Measurements from ENCODE around the gene SLC45A3.
A peak's percentile ranks its signal among the peaks of the same experiment; 100 is the strongest.
"Not testable (repeated sequence)": the region's sequence is repeated elsewhere in the genome, so short reads cannot be mapped to it uniquely, and the experiment has no call there.

SLC45A3 gene

DNA sequence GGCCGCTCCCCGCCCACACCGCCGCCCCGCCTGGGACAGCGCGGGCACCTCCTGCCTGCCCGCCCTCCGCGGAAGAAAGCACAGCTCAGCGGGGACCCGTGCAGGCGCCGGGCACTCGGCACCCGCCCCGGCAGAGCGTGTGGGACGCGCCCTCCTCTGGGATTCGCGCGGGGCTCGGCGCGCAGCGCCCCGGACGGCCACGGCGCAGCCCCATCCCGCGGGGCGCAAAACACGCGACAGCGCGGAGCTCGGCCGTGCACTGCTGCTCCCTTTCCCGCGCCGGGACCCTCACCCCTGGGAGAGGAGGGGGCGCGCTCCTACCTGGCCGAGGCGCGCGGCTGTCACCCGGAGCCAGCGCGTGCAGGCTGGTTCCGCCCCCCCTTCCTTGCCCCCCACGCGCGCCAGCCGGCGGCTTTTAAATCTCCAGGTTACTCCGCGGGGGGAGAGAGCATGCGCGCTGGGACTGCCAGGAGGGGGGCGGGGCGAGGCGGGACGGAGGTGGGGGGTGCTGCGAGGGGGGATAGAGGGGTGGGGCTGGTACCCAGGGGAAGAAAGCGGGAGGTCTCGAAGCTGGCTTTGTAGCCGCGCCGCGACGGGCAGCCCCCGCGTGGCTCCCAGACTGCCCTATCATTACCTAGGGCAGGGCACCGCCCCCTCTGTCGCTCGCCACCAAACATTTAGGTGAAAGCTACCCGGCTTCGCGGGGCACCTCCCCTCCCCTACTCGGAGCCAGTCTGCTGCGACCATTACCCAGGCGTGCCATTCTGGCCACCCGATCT is at the start of gene SLC45A3:
Gene SLC45A3, minus strand, starts transcription at position 437 of the 779 bp plus-strand sequence. CDS start 15,853 bp downstream, outside the sequence.
- no peak for DNase-seq (ENCODE audit: low read depth in 2 of 2)

DNA sequence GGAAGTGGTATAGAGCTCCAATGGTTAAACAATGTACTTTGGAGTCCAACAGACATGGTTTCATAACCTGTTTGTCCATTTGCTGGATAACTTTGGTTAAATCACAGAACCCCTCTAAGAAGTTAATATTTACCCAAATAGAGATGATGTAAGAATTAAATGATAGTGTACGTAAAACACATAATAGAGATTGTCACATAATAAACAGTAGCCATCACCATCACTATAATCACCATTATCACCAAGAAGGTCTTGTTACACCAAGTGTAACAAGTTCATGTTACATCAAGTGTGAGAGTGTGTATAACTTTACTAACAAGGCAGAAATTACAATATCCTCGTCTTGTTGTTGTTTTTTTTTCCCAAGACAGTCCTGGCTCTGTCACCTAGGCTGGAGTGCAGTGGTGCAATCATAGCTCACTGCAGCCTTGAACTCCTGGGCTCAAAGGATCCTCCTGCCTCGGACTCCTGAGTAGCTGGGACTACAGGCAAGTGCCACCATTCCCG is 46.4 kb upstream of the SLC45A3 start:
- DNase-seq (ENCODE audit: low read depth in 2 of 2) = no peak

- no peak for DNase-seq (ENCODE audit: low read depth in 2 of 2)
Observed at GRCh38 chr1:205725514-205725913, 45.2 kb upstream of the SLC45A3 start.

DNA sequence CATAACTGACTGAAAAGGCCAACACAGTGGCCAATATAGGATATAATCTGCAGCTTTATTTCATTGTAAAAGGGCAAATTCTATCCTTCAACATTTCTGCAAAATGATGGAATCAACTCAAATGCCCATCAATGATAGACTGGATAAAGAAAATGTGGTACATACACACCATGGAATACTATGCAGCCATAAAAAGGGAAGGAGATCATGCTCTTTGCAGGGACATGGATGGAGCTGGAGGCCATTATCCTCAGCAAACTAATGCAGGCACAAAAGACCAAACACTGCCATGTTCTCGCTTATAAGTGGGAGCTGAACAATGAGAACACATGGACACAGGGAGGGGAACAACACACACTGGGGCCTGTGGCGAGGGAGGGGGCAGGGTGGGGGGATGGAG is 40.4 kb upstream of the SLC45A3 start:
- DNase-seq (ENCODE audit: low read depth in 2 of 2) = not testable (repeated sequence)

DNA sequence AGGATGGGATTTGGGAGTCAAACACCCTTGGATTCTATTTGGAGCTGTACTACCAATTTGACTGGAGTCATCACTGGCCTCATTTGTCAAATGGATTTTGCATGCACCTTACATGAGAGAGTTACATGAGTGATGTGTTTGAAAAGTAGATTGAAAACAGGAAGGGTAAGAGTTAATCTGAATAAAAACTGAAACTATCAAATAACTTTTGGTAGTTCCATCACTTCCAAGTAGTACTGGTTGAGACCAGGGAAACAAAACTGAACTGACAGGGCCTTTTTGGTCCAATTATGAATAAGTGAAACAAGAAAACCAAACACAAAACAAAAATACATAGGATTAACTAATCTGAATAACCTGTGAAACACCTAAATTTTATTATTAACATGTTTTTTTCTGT is 39.5 kb upstream of the SLC45A3 start:
- DNase-seq (ENCODE audit: low read depth in 2 of 2) = no peak

DNA sequence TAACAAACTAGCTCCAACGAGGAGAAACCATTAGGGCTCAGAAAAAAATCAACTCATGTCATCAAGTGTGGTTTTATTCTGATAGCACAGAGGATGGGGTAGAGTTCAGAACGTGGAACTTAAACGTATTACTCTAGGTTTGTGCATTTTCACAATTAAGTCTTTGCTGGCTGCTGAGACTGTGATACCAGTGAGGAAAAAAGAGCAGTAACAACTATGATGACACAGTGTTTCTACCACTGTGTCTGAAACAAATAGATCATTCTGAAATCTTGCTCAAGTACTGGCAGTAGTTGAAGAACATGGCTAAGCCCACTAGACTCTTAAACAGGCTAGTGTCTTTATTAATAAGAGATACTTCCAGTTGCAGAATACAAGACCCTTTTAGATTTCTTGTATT is 38.7 kb upstream of the SLC45A3 start:
- no peak for DNase-seq (ENCODE audit: low read depth in 2 of 2)

DNA sequence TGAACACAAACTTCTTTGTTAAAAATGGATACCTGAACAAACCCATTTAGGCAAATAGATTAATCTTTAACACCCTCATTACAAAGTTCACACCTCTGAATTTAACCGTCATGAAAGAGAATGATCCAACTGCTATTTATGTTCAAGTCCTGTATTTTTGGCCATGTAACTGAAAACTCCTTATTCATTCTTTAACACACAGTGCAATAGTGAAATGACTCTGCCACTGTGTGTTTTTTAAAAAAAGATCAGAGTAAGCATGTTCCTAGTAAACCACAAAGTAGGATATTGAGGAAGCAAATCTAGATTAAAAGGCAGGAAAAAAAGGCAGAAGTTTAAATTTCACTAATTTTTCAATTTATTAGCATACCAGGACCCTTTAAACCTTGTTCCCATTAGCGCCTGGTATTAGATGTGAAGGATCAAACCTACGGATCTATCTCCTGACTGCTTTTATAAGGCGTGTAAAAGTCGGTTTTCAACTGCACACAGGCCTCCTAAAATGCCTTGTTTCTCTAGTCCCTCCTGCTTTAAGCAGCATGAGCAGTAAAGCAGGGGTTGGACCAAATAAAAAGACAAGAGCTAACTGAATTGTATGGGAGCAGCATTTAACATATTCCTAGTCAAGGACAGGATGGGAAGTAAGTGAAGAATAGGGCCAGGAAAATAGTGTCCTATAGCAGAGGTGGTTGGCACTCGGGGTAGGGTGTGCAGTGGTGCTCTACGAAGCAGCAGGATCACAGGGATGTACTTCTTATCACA is 36.2 kb upstream of the SLC45A3 start:
- DNase-seq (ENCODE audit: low read depth in 2 of 2) = no peak

DNA sequence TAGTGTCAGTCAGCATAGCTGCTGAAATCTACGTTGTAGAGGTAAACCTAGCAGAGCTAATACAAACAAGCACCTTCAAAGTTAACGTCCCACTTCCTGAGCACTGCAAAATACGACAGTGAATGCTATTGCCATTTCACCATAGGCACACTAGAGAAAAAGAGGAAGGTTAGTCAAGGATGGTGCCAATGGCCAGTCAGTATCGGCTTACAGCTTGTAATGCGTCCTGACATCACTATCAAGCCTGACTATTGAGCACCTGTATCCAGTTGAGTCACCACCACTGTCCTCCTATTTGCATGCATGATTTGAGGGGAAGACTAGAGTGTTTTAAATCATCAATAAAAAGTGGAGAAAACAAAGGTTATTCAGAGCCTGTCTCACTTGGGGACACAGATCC is 35.3 kb upstream of the SLC45A3 start:
- no peak for DNase-seq (ENCODE audit: low read depth in 2 of 2)

- no peak for DNase-seq (ENCODE audit: low read depth in 2 of 2)
Observed at GRCh38 chr1:205714906-205715246, 34.6 kb upstream of the SLC45A3 start.

- DNase-seq (ENCODE audit: low read depth in 2 of 2) = no peak
Observed at GRCh38 chr1:205714190-205714905, 34.0 kb upstream of the SLC45A3 start.

GRCh38 chr1:205711105-205712048 is 31.1 kb upstream of the SLC45A3 start:
- DNase-seq (ENCODE audit: low read depth in 2 of 2) = peak; percentile 42 to 44

- DNase-seq (ENCODE audit: low read depth in 2 of 2) = no peak
Observed at GRCh38 chr1:205710201-205711062, 30.1 kb upstream of the SLC45A3 start.

DNA sequence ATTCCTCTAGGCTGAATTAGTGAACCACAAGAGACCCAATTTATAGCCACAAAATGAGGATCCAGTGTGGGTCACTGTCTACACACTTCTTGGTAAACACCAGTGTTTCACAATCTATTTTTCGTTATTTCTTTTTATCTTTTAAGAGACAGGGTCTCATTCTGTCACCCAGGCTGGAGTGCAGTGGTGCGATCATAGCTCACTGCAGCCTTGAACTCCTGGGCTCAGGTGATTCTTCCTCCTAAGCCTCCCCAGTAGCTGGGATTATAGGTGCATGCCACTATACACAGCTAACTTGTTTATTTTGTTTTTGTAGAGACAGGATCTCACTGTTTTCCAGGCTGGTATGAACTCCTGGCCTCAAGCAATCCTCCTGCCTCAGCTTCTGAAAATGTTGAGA is 29.3 kb upstream of the SLC45A3 start:
- no peak for DNase-seq (ENCODE audit: low read depth in 2 of 2)

DNA sequence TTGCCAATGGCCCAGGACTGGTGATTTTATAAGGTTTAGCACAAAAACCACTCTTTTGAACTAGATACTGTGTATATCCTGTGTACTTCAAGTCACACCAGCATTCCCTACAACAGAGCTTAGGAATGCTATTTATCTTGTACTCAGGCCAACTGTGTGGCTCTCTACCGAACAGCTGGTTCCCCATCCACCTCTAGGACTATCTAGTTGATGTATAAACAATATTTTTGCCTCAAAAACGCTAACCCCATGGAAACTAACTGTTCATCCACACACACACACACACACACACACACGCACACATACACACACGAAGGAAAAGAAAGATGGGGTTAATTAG is 28.7 kb upstream of the SLC45A3 start:
- peak in 1 of 2 experiments; percentile 12 for DNase-seq (ENCODE audit: low read depth in 2 of 2)

DNA sequence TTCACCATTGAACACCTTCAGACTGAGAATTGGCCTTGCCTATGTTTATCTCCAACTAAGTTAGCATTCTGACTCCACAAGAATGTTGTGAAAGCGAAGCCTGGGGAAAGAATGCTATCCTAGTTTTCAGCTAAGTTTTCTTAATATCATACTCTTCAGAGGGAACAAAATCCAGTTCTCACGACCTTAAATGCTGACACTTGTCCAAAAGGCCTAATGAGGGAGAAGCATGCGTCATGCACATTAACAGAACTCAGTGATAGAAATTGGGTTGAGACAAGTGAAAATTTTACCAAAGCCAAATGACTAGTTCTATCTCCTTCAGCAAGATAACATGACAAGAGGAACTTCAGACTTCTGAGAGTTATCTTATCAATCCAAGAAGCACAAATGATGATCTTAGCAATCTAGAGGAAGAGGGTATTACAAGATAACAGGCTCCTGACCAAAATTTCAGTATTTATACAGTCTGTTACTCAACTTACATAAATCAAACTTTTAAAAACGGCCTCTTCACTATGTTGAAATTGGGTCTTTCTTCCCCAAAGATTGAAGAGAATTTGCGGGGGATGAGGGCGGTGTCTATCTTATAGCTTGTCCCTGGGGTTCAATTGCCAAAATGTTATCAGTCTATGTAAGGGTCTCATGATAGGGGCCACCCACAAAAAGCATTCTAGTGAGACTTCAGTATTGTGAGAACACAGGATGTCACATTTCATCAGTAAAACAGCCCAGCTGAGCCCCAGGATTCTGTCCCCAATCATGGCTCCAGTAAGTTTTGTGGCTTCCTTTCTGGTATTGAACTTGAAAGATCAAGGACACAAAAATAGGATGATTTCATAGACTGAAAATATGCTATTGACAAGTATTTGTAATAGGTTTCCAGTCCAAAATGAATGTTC is 26.5 kb upstream of the SLC45A3 start:
- no peak for DNase-seq (ENCODE audit: low read depth in 2 of 2)

DNA sequence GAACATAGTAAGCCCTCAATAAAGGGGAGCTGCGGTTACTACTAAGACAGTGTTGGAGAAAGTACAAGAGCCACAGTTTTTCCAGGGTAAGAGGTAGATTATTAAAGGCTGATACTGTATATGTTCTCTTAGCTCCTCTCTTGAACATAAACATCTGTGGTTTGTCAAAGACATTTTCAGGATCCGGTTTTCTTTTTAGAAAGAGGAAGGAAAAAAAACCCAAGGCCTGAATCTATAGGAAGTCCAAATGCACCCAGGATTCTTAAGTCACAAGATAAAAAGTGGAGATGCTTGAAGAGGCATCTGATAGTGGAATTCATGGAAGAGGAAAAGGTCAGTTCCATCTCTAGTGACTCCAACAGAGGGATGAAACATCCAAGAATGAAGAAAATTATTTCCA is 24.6 kb upstream of the SLC45A3 start:
- no peak for DNase-seq (ENCODE audit: low read depth in 2 of 2)

DNA sequence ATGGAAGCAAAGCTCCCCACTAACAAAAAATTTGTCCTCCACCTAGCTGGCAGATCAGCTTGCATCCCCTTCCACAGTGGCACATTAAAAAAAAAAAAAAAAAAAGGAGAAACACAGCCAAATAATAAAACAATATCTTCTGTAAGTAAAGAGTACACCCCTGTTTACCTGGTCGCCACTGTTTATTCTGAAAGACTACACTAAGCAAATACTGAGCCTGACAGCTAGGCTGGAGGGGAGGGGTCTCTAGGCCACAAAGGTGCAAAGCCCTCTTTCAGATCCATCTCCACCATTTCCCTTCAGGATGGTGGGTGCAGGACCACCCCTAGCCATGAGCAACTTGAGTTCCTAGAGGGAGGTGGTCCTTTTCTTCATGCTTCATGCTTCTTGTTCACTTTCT is 22.8 kb upstream of the SLC45A3 start:
- no peak for DNase-seq (ENCODE audit: low read depth in 2 of 2)

DNA sequence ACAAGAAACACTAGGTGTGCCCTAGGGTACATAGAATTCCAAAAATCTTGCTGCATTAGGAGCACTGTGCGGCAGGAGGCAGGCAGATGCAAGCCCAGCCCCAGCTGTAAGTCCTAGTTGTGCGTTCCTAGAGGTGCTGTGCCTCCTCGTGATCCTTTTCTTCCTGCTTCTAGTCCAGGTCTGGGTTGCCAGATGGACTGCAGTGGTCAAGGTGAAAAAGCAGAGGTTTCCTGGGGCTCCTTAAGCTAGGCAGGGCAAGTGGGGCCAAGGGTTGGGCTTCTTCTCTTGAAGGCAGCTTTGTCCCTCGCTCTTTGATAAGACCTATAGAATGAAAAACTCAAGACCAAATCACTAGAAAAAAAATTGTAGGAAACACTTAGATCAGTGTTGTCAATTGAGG is 21.6 kb upstream of the SLC45A3 start:
- DNase-seq (ENCODE audit: low read depth in 2 of 2) = no peak

- DNase-seq (ENCODE audit: low read depth in 2 of 2) = no peak
Observed at GRCh38 chr1:205701420-205701819, 21.1 kb upstream of the SLC45A3 start.
